Amniotic epithelial cell (primary cell): Measurements from ENCODE around the gene ACBD3.
A peak's percentile ranks its signal among the peaks of the same experiment; 100 is the strongest.

Experiments
- DNase-seq: peaks from one replicate; pipeline ENCODE4 v3.0.0-alpha.2; 2010; ENCODE audit warnings: low read depth

The ACBD3 gene

DNA sequence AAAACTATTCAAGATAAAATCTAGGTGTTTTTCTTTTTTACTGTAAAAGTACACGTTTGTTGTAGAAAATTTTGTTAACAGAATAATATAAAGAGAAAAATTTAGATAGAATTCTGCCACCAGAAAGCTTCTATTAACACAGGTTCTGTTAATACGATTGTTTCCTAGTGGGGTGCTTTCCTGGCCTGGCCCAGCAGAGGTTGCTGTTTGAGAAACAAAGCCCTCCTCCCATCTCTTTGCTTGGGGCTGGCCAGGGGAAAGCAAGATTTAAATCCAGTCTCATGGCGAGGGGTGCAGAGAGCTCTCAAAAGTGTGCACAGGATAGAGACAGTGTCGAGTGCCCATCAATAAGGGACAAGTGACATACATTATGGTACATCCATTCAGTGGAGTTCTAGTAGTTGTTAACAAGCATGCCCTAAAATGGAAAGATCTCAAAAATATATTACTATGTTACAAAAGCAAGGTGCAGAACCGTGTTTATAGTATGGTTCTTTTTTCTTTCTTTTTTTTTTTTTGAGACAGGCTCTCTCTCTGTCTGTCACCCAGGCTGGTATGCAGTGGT, 14.6 kb upstream of the ACBD3 start:
- peak; percentile 19 for DNase-seq

DNA sequence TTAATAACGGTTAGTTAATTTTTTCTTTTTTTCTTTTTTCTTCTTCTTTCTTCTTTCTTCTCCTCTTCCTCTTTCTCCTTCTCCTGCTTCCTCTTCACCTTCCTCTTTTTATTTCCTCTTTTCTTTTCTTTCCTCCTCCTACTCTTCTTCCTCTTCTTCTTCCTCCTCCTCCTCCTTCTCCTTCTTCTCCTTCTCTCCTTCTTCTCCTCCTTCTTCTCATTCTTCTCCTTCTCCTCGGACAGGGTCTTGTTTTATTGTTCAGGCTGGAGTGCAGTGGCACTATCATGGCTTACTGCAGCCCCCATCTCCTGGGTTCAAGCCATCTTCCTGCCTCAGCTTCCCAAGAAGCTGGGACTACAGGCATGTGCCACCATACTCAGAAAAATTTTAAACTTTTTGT, 13.4 kb upstream of the ACBD3 start:
- DNase-seq, result no peak

DNA sequence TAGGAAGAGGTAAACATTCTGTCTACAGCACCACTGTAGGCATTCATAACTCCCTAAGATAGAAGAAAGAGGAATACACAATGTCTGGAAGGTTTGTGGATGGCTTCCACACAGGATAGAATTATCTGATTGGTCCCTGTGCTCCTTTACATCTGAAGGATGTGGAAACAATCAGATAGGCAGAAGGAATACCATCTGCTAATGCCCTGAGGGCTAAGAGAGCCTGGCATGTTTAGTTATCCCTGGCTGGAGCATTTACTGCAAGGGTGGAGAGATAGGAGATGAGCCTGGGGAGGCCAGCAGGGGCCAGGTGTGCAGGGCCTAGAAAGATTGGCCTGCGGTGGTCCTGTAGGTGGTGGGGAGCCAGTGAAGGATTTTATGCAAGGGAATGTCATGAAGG, 8.6 kb upstream of the ACBD3 start:
- no peak for DNase-seq

DNA sequence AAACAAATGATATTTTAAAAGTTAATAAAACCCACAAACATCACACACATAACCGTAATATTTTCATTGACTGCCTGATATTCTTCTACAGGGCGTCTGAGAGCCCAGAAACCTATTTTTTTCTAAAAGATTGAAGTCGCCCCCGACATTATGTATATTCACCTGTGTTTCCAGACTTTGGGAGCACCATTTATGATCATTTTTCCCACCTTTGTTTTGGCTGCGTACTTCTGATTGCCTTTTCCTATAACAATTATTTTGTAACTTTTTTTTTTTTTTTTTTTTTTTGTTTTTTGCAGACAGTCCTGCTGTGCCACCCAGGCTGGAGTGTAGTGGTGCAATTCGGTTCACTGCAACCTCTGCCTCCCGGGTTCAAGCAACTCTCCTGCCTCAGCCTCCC, 839 bp upstream of the ACBD3 start:
- no peak for DNase-seq

DNA sequence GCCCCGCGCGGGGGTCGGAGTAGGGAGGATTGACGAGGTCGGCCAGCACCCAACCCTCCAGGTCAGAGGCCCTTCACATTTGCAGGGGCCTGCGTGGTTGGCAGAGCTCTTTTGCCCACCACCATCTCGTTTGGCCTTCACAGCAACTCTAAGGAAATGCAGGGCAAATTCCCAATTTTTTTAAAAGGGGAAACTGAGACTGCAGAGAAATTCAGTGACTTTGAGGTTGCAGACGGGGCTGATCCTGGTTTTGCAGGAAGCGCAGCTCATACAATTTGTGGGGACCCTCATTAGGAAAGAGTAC, 430 bp upstream of the ACBD3 start:
- no peak for DNase-seq

DNA sequence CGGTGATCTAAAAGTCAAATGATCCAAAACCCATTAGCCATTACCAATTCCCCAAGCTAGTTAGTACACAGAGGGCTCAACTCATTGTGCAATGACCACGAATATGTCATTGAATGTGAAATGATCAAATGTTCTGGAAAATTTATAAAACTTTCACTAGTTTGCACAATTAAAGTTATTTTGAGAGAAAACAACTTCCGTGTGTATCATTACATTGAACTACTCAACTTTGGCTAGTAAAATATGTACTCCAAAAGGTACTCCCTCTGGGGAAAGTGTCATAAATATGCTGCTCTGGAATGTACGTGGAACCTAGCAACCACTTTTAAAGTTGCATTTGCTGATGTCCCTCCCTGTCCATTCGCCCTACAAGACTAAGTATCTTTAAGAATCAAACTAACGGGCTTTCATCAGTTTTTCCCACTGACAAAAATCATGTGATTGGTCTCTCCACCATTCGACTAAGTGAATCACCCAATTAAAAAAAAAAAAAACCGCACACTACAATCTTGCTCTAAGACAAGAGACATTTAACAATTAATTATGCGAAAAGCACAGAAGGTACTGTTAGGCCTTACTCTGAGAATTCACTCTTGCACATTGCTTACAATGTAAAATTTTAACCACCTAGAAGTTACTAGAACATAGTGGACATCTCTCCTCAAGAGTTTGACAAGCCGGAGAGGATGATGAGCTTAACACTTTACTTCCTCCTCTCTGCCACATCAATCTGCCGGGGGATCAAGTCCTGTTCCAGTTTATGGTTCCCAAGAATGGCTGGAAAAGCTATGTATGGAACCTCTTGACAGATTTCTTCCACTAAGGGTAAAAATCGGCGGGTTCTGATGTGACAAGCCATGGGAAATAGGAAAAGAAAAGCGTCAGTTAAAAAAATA, 1.2 kb downstream of the ACBD3 start:
- peak; percentile 48 for DNase-seq

DNA sequence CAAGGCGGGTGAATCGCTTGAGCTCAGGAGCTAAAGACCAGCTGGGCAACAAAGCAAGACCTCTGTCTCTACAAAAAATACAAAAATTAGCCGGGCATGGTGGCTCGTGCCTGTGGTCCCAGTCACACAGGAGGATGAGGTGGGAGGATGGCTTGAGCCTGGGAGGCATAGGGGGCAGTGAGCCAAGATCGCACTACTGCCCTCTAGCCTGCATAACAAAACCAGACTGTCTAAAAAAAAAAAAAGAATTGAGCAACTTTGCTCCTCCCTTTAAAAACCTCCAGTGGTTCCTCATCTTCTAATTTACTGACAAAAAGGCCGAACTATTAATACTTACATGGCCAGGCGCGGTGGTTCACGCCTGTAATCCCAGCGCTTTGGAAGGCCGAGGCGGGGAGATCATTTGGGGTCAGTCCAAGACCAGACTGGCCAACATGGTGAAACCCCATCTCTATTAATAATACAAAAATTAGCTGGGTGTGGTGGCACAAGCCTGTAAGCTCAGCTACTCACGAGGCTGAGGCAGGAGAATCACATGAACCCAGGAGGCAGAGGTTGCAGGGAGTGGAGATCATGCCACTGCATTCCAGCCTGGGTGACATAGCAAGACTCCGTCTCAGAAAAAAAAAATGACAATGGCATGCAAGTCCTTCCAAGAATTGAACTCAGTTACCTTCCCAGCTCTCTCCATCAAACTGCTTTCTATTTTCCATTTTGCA, 4.4 kb downstream of the ACBD3 start:
- DNase-seq, result peak; percentile 86

DNA sequence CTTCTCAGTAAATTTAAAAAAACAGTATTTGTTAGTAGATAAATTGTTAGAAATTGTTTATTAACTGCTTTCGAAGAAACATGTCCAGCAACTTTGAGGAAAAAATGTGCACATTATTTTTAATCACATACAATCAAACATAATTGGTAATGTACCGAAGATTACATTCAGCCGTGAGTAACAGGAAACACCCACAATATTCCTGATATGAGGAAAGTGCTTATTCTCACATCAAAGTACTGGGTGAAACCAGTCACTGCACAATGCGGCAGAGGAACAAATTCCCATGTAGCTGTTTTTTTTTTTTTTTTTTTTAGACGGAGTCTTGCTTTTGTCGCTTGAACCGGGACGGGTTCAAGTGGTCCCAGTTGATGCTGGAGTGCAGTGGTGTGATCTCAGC, 9.7 kb downstream of the ACBD3 start:
- no peak for DNase-seq

DNA sequence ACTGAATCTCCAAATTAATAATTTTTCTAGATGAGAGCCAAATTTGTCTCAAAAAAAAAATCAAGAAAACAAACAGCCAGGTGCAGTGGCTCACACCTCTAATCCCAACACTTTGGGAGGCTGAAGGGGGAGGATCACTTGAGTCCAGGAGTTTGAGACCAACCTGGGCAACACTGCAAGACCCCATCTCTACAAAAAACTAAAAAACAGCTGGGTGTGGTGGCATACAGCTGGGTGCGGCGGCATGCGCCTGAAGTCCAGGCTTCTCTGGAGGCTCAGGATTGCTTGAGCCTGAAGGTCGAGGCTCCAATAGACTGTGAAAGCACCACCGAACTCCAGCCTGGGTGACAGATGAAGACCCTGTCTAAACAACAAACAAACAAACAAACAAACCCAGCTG, 14.0 kb downstream of the ACBD3 start:
- DNase-seq, result no peak

DNA sequence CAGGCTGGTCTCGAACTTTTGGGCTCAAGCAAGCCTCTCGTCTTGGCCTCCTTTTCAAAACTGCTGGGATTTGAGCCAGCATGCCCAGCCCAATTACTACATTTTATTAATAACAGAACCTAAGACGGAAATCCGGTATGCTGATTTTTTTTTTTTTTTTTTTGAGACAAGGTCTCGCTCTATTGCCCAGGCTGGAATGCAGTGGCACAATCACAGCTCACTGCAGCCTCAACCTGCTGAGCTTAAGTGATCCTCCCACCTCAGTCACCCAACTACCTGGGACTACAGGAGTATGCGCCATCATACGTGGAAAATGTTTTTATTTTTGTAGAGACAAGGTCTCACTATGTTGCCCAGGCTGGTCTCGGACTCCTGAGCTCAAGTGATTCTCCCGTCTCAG, 20.2 kb downstream of the ACBD3 start:
- DNase-seq, result no peak

DNA sequence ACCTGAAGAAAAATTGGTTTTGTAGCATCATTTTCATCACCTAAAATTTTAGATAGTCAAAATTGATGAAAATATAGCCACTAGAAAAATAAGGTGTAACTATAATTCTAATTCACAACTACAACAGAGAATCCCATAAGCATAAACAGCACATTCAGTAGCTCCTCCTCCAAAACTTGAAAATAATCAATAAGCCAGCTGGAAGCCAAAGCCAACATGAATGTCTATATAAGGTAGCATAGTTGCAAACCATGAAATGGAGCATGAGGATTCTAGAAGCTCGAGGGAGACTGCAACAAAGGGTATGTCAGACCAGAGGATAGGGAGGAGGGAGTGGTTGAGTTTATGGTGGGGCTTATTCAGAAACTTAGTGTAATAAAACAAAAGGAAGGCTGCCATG, 22.4 kb downstream of the ACBD3 start:
- no peak for DNase-seq

DNA sequence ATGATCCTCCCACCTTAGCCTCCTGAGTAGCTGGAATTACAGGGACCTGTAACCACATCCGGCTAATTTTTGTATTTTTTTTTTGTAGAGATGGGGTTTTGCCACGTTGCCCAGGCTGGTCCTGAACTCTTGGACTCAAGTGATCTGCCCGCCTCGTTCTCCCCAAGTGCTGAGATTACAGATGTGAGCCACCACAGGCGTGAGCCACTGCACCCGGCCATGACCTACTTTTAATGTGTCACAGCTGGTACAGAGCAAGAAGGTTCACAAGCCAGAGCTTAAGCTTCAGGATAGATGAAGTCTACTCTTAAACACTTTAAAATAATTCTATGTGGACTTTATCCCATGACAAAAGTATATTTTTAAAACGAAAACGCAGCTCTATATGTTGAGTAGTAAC, 23.6 kb downstream of the ACBD3 start:
- no peak for DNase-seq

DNA sequence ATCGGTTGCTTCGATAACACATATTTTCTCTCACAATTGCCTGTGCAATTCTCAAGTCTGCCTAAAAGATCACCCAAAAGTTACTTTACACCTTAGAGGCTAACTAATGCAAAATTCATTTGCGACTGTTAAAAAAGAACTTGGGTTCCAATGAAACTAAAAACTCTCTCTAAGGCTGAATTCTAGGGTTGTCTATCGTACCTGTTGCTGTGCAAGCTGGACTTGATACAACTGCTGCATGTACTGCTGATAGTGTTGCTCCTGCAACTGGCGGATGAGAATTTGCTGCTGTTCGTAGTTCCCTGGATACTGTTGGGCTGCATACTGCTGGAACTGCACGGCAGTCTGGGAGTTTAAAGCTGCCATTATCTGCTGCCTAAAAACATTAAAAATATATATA, 27.6 kb downstream of the ACBD3 start:
- DNase-seq, result no peak

DNA sequence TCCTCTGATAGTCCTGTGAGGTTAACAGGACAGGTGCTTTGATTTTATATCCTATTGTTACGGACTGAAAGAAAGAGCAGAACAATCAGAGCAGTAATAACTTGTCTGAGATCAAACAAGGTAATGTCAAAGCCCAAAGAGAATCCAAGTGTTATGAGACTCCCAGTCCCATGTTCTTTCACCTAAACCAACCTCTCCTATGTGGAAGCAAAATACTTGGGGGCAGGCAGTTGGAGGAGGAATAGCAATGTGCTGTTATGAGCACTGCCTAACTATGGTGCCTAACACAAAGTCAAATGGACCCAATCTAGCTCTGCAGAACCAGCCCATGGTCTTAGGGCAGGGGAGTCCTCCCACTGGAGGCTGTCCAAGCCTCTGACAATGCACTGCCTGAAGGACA, 28.1 kb downstream of the ACBD3 start:
- no peak for DNase-seq

DNA sequence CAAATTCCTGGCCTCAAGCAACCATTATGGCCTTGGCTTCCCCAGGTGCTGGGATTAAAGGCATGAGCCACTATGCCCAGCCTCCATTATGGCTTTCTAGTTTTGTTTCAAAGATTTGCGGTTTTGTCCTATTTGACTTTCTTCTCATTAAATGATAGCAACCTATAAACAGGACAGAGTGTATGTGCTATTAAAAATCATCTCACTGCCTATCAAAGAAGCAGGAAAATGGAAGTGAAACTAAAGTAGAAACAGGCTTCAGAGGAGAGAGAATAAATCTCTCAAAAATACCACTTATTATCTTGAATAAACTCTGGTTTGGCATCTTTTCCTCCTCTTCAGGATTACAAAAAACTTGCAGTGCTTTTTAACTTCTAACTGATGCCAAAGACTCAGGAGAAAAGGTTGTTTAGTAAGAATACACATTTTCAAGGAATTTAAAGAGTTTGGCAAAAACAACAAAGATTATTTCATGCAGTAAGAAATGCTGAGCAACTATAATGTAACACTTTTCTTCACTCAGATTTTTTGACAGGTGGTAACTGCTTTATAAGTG, 28.7 kb downstream of the ACBD3 start:
- no peak for DNase-seq

DNA sequence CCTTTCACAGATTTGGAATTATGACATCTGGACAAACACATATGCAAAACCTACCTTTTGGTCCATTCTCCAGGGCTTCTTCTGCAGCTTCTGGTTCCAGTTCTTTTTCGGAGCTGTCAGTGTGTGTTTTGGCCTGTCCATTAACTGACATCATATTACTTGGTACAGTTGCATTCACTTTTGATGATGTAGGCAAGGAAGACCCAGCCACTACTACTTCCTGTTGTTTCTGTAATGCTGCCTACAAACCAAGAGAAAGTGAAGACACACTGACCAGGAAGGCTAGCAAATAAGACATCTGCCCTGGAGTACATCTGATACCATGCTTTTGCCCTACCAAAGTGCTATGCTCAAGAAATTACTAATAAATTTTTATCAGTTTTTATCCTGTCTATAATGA, 31.9 kb downstream of the ACBD3 start:
- DNase-seq, result no peak

DNA sequence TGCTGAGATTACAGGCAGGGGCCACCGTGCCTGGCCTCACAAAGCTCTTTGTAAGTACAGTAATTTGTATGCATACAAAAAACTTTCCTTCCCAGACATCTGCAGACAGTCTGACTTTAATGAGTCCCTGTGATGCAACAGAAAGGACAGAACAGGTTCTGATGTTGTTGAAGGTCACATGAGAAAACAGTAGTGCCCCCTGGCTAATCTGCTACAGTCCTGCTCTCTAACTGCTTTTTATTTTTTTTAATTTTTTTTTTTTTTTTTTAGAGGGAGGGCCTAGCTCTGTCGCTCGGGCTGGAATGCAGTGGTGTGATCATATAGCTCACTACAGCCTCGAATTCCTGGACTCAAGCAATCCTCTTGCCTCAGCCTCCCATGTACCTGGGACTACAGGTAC, 36.7 kb downstream of the ACBD3 start:
- DNase-seq, result peak; percentile 58

DNA sequence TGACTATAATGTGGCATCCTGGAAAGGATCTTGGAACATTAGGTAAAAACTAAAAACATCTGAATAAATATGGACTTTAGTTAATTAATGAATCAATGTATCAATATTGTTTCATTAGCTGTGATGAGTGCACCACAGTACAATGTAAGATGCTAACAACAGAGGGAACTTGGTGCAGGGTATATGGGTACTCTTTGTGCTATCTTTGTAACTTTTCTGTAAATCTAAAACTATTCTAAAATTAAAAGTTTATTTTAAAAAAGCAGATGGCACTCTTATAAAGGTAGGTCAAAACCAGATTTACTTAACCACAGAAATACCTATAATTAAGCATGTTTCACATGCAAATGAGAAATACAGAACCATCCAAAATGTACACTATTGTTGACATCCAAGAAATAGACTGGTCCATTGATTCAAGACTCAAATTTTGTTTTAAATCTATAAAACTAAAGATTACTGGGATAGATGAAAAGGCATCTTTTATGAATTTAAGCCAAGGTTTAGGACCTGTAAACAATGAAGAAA, 38.4 kb downstream of the ACBD3 start:
- no peak for DNase-seq

DNA sequence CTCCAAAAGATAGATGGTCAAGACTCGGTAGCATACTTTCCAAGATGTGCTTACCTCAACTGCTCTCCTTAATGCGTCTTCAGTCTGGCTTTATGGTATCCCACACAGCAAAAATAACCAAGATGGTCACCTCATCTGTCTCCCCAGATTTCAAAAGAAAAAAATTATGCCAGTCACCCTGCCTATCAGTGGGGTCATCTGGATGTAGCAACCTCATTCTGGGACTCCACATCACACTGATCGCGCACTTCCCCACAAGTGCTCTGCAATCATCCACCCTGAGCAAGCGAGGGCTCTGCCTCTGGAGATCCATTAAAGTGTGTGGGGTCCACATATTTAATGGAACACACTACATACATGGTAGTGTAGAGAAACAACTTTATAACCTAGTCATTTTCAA, 42.5 kb downstream of the ACBD3 start:
- DNase-seq, result no peak

DNA sequence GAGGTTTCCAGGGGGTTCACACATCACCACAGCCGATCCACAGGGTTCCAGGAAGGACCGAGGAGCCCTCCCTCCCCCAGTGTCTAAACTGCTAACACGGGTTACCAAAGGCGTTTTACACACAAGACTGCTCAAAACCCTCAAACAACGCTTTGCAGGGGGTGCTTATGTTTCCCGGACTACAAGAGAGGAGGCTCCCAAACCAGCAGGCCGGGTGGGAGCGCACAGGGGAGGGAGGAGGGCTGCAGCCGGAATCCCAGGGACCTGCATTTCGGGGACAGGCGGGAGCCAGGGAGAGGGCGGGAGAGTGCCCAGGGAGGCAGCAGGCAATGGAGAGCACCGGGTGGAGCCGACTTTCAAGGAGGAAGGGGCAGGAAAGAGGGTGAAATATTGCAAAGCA, 50.8 kb downstream of the ACBD3 start:
- DNase-seq, result no peak

DNA sequence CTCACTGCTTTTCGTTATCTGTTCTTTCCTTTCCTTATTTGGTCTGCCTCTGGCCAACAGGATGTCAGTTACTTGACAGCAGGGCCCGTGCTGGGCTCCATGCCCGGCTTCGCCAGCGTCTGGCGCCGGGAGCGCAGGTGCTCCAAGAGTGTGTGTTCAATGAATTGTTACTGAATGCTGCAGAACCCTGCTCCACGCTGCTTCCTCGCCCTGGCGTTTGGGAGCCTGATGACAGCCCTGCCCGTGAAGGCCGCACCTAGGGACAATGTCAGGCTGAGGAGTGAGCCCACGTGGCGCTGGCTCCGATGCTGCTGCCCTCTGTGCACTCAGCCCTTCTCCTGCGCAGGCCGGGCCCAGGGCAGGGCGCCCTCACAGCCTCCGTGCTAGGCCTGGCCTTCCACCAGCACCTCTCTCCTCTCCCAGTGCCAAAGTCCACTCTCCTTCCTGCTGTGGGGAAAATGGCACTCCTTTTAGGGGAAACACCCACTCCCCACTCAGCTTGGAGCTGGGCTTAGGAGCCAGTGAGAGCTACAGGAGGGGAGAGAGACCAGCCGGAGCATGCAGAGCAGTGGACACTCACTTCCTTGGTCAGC, 51.4 kb downstream of the ACBD3 start:
- peak; percentile 48 for DNase-seq
